ENCODE data around the gene HHATL.

GRCh38 chr3:42732196-42732828, 29.7 kb upstream of the HHATL start:
- TF ChIP-seq CTCF (IDR thresholded peaks at IDR 0.05; ENCODE audit: low read length), result no peak
- no peak for TF ChIP-seq EZH2 (IDR thresholded peaks at IDR 0.05; ENCODE audit: borderline replicate concordance, low read length)
